ENCODE measurements around the gene NTF4.

NTF4 gene

DNA sequence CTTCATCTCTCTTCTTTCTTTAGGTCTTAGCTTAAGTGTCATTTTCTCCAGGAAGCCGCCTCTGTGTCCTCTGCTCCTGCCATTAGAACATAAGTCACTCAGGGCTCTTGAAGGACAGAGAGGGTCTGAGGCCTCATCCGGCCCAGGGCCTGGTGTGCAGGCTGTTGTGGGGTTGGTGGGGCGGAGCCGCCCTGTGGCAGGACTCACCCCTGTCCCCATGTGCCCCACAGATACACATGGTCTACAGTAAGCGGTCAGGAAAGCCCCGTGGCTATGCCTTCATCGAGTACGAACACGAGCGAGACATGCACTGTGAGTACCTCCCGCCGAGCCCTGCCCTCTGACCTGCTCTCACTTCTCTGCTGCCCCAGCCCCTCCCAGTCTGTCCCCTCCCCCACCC lies 36.5 kb upstream of the NTF4 start:
- H3K4me3 ChIP-seq (ENCODE audit: low read depth, low read length): no peak overlapping the region
- DNase-seq (ENCODE audit: low read depth): no peak
- TF ChIP-seq, protein P1, sequence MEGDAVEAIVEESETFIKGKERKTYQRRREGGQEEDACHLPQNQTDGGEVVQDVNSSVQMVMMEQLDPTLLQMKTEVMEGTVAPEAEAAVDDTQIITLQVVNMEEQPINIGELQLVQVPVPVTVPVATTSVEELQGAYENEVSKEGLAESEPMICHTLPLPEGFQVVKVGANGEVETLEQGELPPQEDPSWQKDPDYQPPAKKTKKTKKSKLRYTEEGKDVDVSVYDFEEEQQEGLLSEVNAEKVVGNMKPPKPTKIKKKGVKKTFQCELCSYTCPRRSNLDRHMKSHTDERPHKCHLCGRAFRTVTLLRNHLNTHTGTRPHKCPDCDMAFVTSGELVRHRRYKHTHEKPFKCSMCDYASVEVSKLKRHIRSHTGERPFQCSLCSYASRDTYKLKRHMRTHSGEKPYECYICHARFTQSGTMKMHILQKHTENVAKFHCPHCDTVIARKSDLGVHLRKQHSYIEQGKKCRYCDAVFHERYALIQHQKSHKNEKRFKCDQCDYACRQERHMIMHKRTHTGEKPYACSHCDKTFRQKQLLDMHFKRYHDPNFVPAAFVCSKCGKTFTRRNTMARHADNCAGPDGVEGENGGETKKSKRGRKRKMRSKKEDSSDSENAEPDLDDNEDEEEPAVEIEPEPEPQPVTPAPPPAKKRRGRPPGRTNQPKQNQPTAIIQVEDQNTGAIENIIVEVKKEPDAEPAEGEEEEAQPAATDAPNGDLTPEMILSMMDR (IDR thresholded peaks at IDR 0.05; ENCODE audit: insufficient read depth, low read depth, low read length, missing control alignments): no peak

DNA sequence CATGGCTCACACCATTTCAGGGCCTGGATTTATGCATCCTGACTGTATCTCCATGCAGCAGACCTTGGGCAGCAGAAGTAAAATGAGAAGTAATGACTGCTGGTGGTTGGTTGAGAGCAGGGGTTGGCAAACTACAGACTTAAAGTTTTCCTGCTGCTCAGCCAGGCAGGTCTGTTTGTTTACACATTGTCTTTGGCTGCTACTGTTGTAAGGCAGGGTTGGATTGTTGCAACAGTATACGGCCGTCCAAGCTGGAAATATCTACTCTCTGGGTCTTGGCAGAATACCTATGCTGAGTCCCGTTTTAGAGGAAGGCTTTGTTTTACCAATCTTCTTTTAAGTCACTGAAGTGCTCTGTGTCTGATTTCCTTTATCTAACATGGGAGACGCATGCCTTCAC lies 34.2 kb upstream of the NTF4 start:
- TF ChIP-seq, protein P1 (IDR thresholded peaks at IDR 0.05; ENCODE audit: insufficient read depth, low read depth, low read length, missing control alignments): no peak
- DNase-seq (ENCODE audit: low read depth): no peak
- no peak overlapping the region for H3K4me3 ChIP-seq (ENCODE audit: low read depth, low read length)

GRCh38 chr19:49097453-49098288 lies 33.1 kb upstream of the NTF4 start:
- no peak overlapping the region for H3K4me3 ChIP-seq (ENCODE audit: low read depth, low read length)
- TF ChIP-seq, protein P1 (IDR thresholded peaks at IDR 0.05; ENCODE audit: insufficient read depth, low read depth, low read length, missing control alignments): peak; percentile 96

DNA sequence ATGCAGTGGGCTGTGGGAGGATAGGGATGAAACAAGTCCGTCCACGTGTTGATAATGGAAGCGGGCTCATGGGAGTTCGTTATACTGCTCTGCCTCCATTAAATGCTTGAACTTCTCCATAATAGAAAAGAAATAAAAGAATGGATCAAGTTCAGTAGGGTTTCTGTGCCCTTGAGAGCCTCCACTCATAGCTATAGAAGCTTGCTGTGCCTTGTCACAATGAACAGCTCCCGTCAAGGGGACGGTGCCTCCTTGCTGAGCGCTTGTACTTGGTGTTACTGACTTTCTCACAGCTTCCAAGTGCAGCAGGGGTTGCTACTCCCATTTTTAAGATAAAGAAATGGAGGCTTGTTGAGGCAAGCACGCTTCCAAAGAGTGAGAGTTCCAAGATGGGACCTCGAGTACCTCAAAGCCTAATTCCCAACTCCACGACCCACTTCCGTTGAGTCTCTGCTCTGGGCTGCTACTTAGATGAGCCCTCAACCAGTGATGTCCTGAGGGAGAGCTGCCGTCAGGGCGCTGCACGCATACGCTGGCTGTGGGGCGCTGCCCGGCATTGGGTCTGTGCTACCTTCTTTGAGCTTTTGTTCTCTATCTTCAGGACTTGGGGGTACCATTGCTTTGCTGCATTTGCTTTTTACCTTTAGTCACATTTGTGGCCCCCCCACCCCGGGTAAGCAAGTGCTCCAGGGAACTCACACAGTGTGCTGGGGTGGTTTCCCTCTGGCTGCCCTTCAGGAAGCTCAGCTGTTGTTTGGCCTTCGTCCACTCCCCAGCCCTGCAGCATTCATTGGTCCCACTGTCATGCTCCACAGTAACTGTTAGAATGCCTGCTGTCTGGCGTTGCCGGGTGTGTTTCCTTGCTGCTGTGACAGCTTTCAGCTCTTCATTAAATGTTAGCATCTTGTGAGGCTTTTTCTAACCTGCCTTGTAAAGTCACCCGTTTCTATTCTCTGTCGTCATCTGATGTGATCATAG lies 30.2 kb upstream of the NTF4 start:
- no peak for DNase-seq (ENCODE audit: low read depth)
- TF ChIP-seq, protein P1 (IDR thresholded peaks at IDR 0.05; ENCODE audit: insufficient read depth, low read depth, low read length, missing control alignments): no peak
- no peak overlapping the region for H3K4me3 ChIP-seq (ENCODE audit: low read depth, low read length)

More at GRCh38 chr19:49097453-49098288, 33.1 kb upstream of the NTF4 start:
- peak; percentile 80 for DNase-seq (ENCODE audit: low read depth)

DNA sequence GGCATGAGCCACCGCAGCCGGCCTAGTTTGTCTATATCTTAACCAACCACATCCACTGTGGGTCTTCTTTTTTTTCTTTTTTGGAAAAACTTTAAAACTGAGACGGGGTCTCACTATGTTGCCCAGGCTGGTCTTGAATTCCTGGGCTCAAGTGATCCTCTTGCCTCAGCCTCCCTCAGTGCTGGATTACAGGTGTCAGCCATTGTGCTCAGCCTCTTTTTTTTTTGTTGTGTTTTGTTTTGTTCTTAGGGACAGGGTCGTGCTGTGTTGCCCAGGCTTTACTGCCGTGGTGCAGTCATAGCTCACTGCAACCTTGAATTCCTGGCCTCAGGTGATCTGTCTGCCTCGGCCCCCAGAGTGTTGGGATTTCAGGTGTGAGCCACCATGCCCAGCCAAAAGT lies 28.1 kb upstream of the NTF4 start:
- TF ChIP-seq, protein P1 (IDR thresholded peaks at IDR 0.05; ENCODE audit: insufficient read depth, low read depth, low read length, missing control alignments): no peak
- H3K4me3 ChIP-seq (ENCODE audit: low read depth, low read length): no peak overlapping the region
- no peak for DNase-seq (ENCODE audit: low read depth)

GRCh38 chr19:49091391-49092038 lies 26.9 kb upstream of the NTF4 start:
- TF ChIP-seq, protein P1 (IDR thresholded peaks at IDR 0.05; ENCODE audit: insufficient read depth, low read depth, low read length, missing control alignments): no peak
- no peak overlapping the region for H3K4me3 ChIP-seq (ENCODE audit: low read depth, low read length)
- DNase-seq (ENCODE audit: low read depth): no peak

Data from GM12865 (cell line).